GM21737 (cell line): ENCODE results near the gene GALNT9.
"Not testable (repeated sequence)": the region's sequence is repeated elsewhere in the genome, so short reads cannot be mapped to it uniquely, and the experiment has no call there.

ENCODE experiments used
- ATAC-seq: cut with Tn5 transposase; IDR thresholded peaks from one replicate; pipeline ENCODE4 v1.9.1; 2021; ENCODE audit warnings: mild to moderate bottlenecking, moderate library complexity; ENCODE audit not compliant: unreplicated experiment

The GALNT9 gene

GRCh38 chr12:132329036-132329719 is at the start of gene GALNT9:
GALNT9 (minus strand) TSS chr12:132329589; CDS start chr12:132329203, 386 bp downstream.
- ATAC-seq: no peak

GRCh38 chr12:132379057-132379456 is 49.7 kb upstream of the GALNT9 start:
- ATAC-seq: not testable (repeated sequence)

- ATAC-seq: no peak
These were observed 47.8 kb upstream of the GALNT9 start for GRCh38 chr12:132377147-132377546.

- ATAC-seq: no peak
These were observed 47.1 kb upstream of the GALNT9 start for GRCh38 chr12:132376464-132376830.

- ATAC-seq: no peak
These were observed 46.5 kb upstream of the GALNT9 start for GRCh38 chr12:132375747-132376463.

- no peak for ATAC-seq
These were observed 45.4 kb upstream of the GALNT9 start for GRCh38 chr12:132374612-132375445.

GRCh38 chr12:132373901-132374611 is 44.7 kb upstream of the GALNT9 start:
- no peak for ATAC-seq

GRCh38 chr12:132367852-132368251 is 38.5 kb upstream of the GALNT9 start:
- no peak for ATAC-seq

GRCh38 chr12:132367071-132367851 is 37.9 kb upstream of the GALNT9 start:
- ATAC-seq: no peak

- ATAC-seq: no peak
These were observed 37.0 kb upstream of the GALNT9 start for GRCh38 chr12:132366341-132366861.

- no peak for ATAC-seq
These were observed 35.8 kb upstream of the GALNT9 start for GRCh38 chr12:132365226-132365625.

- no peak for ATAC-seq
These were observed 35.0 kb upstream of the GALNT9 start for GRCh38 chr12:132364348-132364902.

GRCh38 chr12:132363661-132364347 is 34.4 kb upstream of the GALNT9 start:
- ATAC-seq: no peak

- ATAC-seq: no peak
These were observed 33.7 kb upstream of the GALNT9 start for GRCh38 chr12:132362996-132363660.

- ATAC-seq: no peak
These were observed 31.8 kb upstream of the GALNT9 start for GRCh38 chr12:132360906-132361777.

- ATAC-seq: no peak
These were observed 31.0 kb upstream of the GALNT9 start for GRCh38 chr12:132360410-132360809.

- no peak for ATAC-seq
These were observed 30.6 kb upstream of the GALNT9 start for GRCh38 chr12:132359971-132360370.

GRCh38 chr12:132359551-132359950 is 30.2 kb upstream of the GALNT9 start:
- ATAC-seq: no peak
